T47D (cell line): ENCODE data around the gene RPL12.

Experiments used
- DNase-seq, 2 experiments: peaks; one replicate each; pipeline versions ENCODE4 v3.0.0 to v3.0.0-alpha.2; 2011 to 2012; ENCODE audit warnings: low read depth in 1 of 2, low spot score in 1 of 2
- JUND ChIP-seq: IDR thresholded peaks from 2 replicates; pipeline ENCODE4 v1.6.1; 2012; ENCODE audit warnings: low read depth
- in situ Hi-C: cut with HindIII; loops from 2 replicates; pipeline ENCODE4 v1.10.0; 2016; ENCODE audit warnings: low sequenced_read_pairs, low pct_unique_long_range_greater_than_20kb

Gene RPL12

GRCh38 chr9:127457191-127457878 is 6.1 kb upstream of the RPL12 start:
- DNase-seq: no peak
- in situ Hi-C loops: no loop called here

GRCh38 chr9:127455324-127455992 is 4.3 kb upstream of the RPL12 start:
- TF ChIP-seq JUND: no peak
- in situ Hi-C loops: no loop called here
- DNase-seq: peak; percentile 60 to 66

More at GRCh38 chr9:127457191-127457878, 6.1 kb upstream of the RPL12 start:
- no peak for TF ChIP-seq JUND

- in situ Hi-C loops: no loop called here
- TF ChIP-seq JUND: no peak
- DNase-seq: peak in 1 of 2 experiments; percentile 81
These were observed 1.5 kb upstream of the RPL12 start for GRCh38 chr9:127452691-127453090.

GRCh38 chr9:127451858-127452656 is 851 bp upstream of the RPL12 start:
- no peak for TF ChIP-seq JUND
- peak; percentile 78 to 91 for DNase-seq
- in situ Hi-C loops: no loop called here

GRCh38 chr9:127451608-127451857 is 327 bp upstream of the RPL12 start:
- DNase-seq: no peak
- TF ChIP-seq JUND: no peak
- in situ Hi-C loops: no loop called here

- TF ChIP-seq JUND: no peak
- DNase-seq: peak in 1 of 2 experiments; percentile 20
These were observed 904 bp downstream of the RPL12 start for GRCh38 chr9:127450243-127450760.

GRCh38 chr9:127449332-127449966 is 1.8 kb downstream of the RPL12 start:
- in situ Hi-C loops: no loop called here
- DNase-seq: peak in 1 of 2 experiments; percentile 28
- TF ChIP-seq JUND: no peak

More at GRCh38 chr9:127450243-127450760, 904 bp downstream of the RPL12 start:
- in situ Hi-C loops: no loop called here

GRCh38 chr9:127448112-127448805 is 2.9 kb downstream of the RPL12 start:
- TF ChIP-seq JUND: no peak
- in situ Hi-C loops: no loop called here
- peak in 1 of 2 experiments; percentile 18 for DNase-seq

- no peak for DNase-seq
- in situ Hi-C loops: no loop called here
- TF ChIP-seq JUND: no peak
These were observed 3.6 kb downstream of the RPL12 start for GRCh38 chr9:127447416-127448111.

GRCh38 chr9:127446713-127447415 is 4.3 kb downstream of the RPL12 start:
- in situ Hi-C loops: no loop called here
- peak in 1 of 2 experiments; percentile 39 for DNase-seq
- TF ChIP-seq JUND: no peak; the same call in 1 of the 2 replicates
